HFFc6 (cell line): ENCODE data around the gene OBP2B. TPM values are rescaled to one million over a fixed set of nuclear protein-coding genes. Genes with fewer than 3 reads are reported as not detected.
"Not testable (repeated sequence)": the region's sequence is repeated elsewhere in the genome, so short reads cannot be mapped to it uniquely, and the experiment has no call there.

Experiments used
- DNase-seq: peaks from one replicate; pipeline ENCODE4 v3.0.0-alpha.2; 2018
- H3K27ac Mint-ChIP-seq: 2 replicates; pipeline ENCODE4 v1.8.0; 2020; ENCODE audit warnings: mild to moderate bottlenecking, mixed read lengths
- H3K27me3 Mint-ChIP-seq: 2 replicates; pipeline ENCODE4 v1.8.0; 2021; ENCODE audit warnings: mild to moderate bottlenecking, moderate library complexity, mixed read lengths; ENCODE audit not compliant: insufficient read depth
- H3K36me3 Mint-ChIP-seq: 2 replicates; pipeline ENCODE4 v1.8.0; 2021; ENCODE audit warnings: low read depth, mixed read lengths
- H3K4me1 Mint-ChIP-seq: 2 replicates; pipeline ENCODE4 v1.8.0; 2020; ENCODE audit warnings: low read depth, mixed read lengths
- H3K4me3 Mint-ChIP-seq: 2 replicates; pipeline ENCODE4 v1.8.0; 2020; ENCODE audit warnings: mild to moderate bottlenecking, moderate library complexity, mixed read lengths
- H3K9me3 Mint-ChIP-seq: 2 replicates; pipeline ENCODE4 v1.8.0; 2020; ENCODE audit warnings: mild to moderate bottlenecking, mixed read lengths
- CTCF ChIP-seq: fragments of 200-600 bp; sonication (generic); IDR thresholded peaks from 2 replicates; pipeline ENCODE4 v1.5.0; 2021; ENCODE audit warnings: antibody characterized with exemption, mild to moderate bottlenecking
- long read RNA-seq: library from polyadenylated mRNA; unstranded; transcript quantifications from one replicate; pipeline ENCODE4 v2.0.0, GENCODE V29; 2019
- total RNA-seq, 6 experiments: library from RNA; stranded (reverse); fragmentation: NEBNext Ultra II Directional; extraction: Animal tissue kit (Norgen Biotek cat#: 25700); gene quantifications; 2 replicates in 1 of 6; 3 replicates in 5 of 6; pipeline ENCODE4 v1.2.3, GENCODE V29; 2021

The OBP2B gene
- total RNA-seq, result not detected
- long read RNA-seq, result 0 reads

GRCh38 chr9:133208880-133209300 lies at the start of gene OBP2B:
Gene OBP2B, minus strand, starts transcription at chr9:133209250. Its CDS starts 51 bp downstream, at chr9:133209199.
- not testable (repeated sequence) for H3K36me3 Mint-ChIP-seq, H3K9me3 Mint-ChIP-seq, H3K27ac Mint-ChIP-seq, DNase-seq, H3K4me1 Mint-ChIP-seq, H3K4me3 Mint-ChIP-seq
- peaks cover 16% of the 10 kb centered on the region for H3K27me3 Mint-ChIP-seq

GRCh38 chr9:133258061-133259015 lies 49.3 kb upstream of the OBP2B start:
- no peak for DNase-seq
- Mint-ChIP-seq H3K9me3 (no peaks in the 10 kb centered on the region), H3K27me3 (peaks cover 21% of the 10 kb centered on the region), H3K27ac (no peak overlapping the region), H3K4me1 (no peaks in the 10 kb centered on the region), H3K36me3 (no peaks in the 10 kb centered on the region), H3K4me3 (no peak overlapping the region)
- no peak for TF ChIP-seq CTCF

GRCh38 chr9:133257465-133257956 lies 48.5 kb upstream of the OBP2B start:
- Mint-ChIP-seq H3K4me1 (no peaks in the 10 kb centered on the region), H3K4me3 (no peak overlapping the region), H3K27me3 (peaks cover 25% of the 10 kb centered on the region), H3K9me3 (no peaks in the 10 kb centered on the region), H3K36me3 (no peaks in the 10 kb centered on the region), H3K27ac (no peak overlapping the region)
- no peak for DNase-seq
- no peak for TF ChIP-seq CTCF

GRCh38 chr9:133256686-133257091 lies 47.6 kb upstream of the OBP2B start:
- no peak for DNase-seq
- H3K27me3 Mint-ChIP-seq, result peaks cover 22% of the 10 kb centered on the region
- H3K36me3 Mint-ChIP-seq, result no peaks in the 10 kb centered on the region
- H3K4me1 Mint-ChIP-seq, result no peaks in the 10 kb centered on the region
- H3K9me3 Mint-ChIP-seq, result no peaks in the 10 kb centered on the region
- H3K27ac Mint-ChIP-seq, result no peak overlapping the region
- TF ChIP-seq CTCF, result no peak
- no peak overlapping the region for H3K4me3 Mint-ChIP-seq

- no peaks in the 10 kb centered on the region for H3K36me3 Mint-ChIP-seq
- no peak overlapping the region for H3K4me3 Mint-ChIP-seq
- no peak for DNase-seq
- no peaks in the 10 kb centered on the region for H3K4me1 Mint-ChIP-seq
- TF ChIP-seq CTCF, result no peak
- no peaks in the 10 kb centered on the region for H3K9me3 Mint-ChIP-seq
- peaks cover 22% of the 10 kb centered on the region for H3K27me3 Mint-ChIP-seq
- no peak overlapping the region for H3K27ac Mint-ChIP-seq
These were observed 47.0 kb upstream of the OBP2B start for GRCh38 chr9:133256136-133256461.
